Natural killer cell (primary cell): ENCODE results near the gene BSCL2. TPM values are rescaled to one million over a fixed set of nuclear protein-coding genes. Genes with fewer than 3 reads are reported as not detected.

Experiments used
- ATAC-seq, 3 donors: fragments of 150-1000 bp in 2 of 3; fragments of 200-7000 bp in 1 of 3; cut with Tn5 transposase; 1 replicate in 1 of 3; 2 replicates in 2 of 3; pipeline ENCODE4 v1.10.0; 2021; ENCODE audit warnings: mild to moderate bottlenecking in 2 of 3, moderate library complexity in 2 of 3
- DNase-seq, 2 donors: peaks; one replicate each; pipeline versions ENCODE4 v3.0.0 to v3.0.0-alpha.2; 2013 to 2021; ENCODE audit warnings: mixed read lengths in 1 of 2
- H3K27ac ChIP-seq: one replicate; pipeline ENCODE4 v1.5.1; 2013; ENCODE audit warnings: mild to moderate bottlenecking, low read length
- H3K27me3 ChIP-seq: one replicate; pipeline ENCODE4 v1.6.1; 2013; ENCODE audit warnings: low read length; ENCODE audit not compliant: control insufficient read depth, insufficient read depth
- H3K36me3 ChIP-seq: one replicate; pipeline ENCODE4 v1.6.1; 2013; ENCODE audit warnings: low read length; ENCODE audit not compliant: control insufficient read depth, insufficient read depth
- H3K4me1 ChIP-seq: one replicate; pipeline ENCODE4 v1.6.1; 2013; ENCODE audit warnings: low read length; ENCODE audit not compliant: control insufficient read depth, insufficient read depth
- H3K4me3 ChIP-seq: one replicate; pipeline ENCODE4 v1.5.1; 2013; ENCODE audit warnings: low read length
- H3K9me3 ChIP-seq: one replicate; pipeline ENCODE4 v1.6.1; 2013; ENCODE audit warnings: low read length; ENCODE audit not compliant: control insufficient read depth, insufficient read depth
- H3K27ac Mint-ChIP-seq, 2 donors: one replicate each; pipeline ENCODE4 v1.8.0; 2022; ENCODE audit warnings: mild to moderate bottlenecking in 2 of 2, mixed read lengths in 2 of 2, moderate library complexity in 1 of 2
- H3K27me3 Mint-ChIP-seq, 2 donors: one replicate each; pipeline ENCODE4 v1.8.0; 2022; ENCODE audit warnings: low read depth in 2 of 2, mixed read lengths in 2 of 2
- H3K36me3 Mint-ChIP-seq: one replicate; pipeline ENCODE4 v1.8.0; 2022; ENCODE audit warnings: mixed read lengths
- H3K4me1 Mint-ChIP-seq, 2 donors: one replicate each; pipeline ENCODE4 v1.8.0; 2022; ENCODE audit warnings: mixed read lengths in 2 of 2
- H3K4me3 Mint-ChIP-seq: one replicate; pipeline ENCODE4 v1.8.0; 2022; ENCODE audit warnings: mild to moderate bottlenecking, moderate library complexity, mixed read lengths
- H3K9me3 Mint-ChIP-seq, 2 donors: one replicate each; pipeline ENCODE4 v1.8.0; 2022; ENCODE audit warnings: mixed read lengths in 2 of 2
- CTCF ChIP-seq: fragments of 200-600 bp; IDR thresholded peaks from one replicate; pipeline ENCODE4 v1.8.0; 2022; ENCODE audit warnings: antibody characterized with exemption
- WGBS: methylation state at CpG from one replicate; pipeline ENCODE4 v1.1.7; 2013; ENCODE audit warnings: missing lambda C conversion rate; ENCODE audit not compliant: insufficient coverage; 5-methylcytosine and 5-hydroxymethylcytosine counted together
- intact Hi-C: fragments of 100-400 bp; cut with micrococcal nuclease; formaldehyde crosslinking; loops from one replicate; pipeline ENCODE4 v1.14.2; 2022
- total RNA-seq, 4 donors: library from RNA; stranded (reverse); fragments of 120-200 nt in 1 of 4; gene quantifications; one replicate each; pipeline versions ENCODE4 v1.2.3 to v1.2.4, GENCODE V29; 2013 to 2022

The BSCL2 gene
- total RNA-seq, 3 donors from 2014 or later (not counting 1 experiment from before 2014, with no cell fraction given): 19.7 to 22.0 (median 21.2) TPM

GRCh38 chr11:62647609-62648005 lies 59.6 kb downstream of the BSCL2 start:
- no peak overlapping the region for H3K4me3 ChIP-seq
- H3K4me1 Mint-ChIP-seq: peaks cover 15 to 19% of the 10 kb centered on the region in 2 donors
- DNase-seq: peak in 1 of 2 donors; percentile 3
- no peak overlapping the region for H3K4me3 Mint-ChIP-seq
- H3K27ac ChIP-seq: no peak overlapping the region
- no peaks in the 10 kb centered on the region for H3K9me3 ChIP-seq
- no peaks in the 10 kb centered on the region for H3K27me3 Mint-ChIP-seq
- no peaks in the 10 kb centered on the region for H3K36me3 Mint-ChIP-seq
- WGBS: 92% methylated on average over 6 of the region's 6 CpGs
- H3K27ac Mint-ChIP-seq: no peak overlapping the region
- ATAC-seq: no peak
- peaks cover 36% of the 10 kb centered on the region for H3K36me3 ChIP-seq
- no peaks in the 10 kb centered on the region for H3K27me3 ChIP-seq
- no peak for TF ChIP-seq CTCF
- peaks cover 37% of the 10 kb centered on the region for H3K4me1 ChIP-seq
- intact Hi-C loops: loop anchor here (2.0 kb wide), 2 partner anchors 17 to 25 kb away; partner anchors contain the start of genes C11orf98 and CSKMT
- H3K9me3 Mint-ChIP-seq: no peaks in the 10 kb centered on the region

- Mint-ChIP-seq H3K27me3 (no peaks in the 10 kb centered on the region), H3K9me3 (no peaks in the 10 kb centered on the region), H3K4me1 (peaks cover 10 to 13% of the 10 kb centered on the region in 2 donors), H3K36me3 (no peaks in the 10 kb centered on the region), H3K4me3 (peak overlapping the region; percentile 94), H3K27ac (peak overlapping the region; percentile 94 to 96)
- Histone ChIP-seq H3K36me3 (peaks cover 36% of the 10 kb centered on the region), H3K4me3 (no peak overlapping the region), H3K27me3 (no peaks in the 10 kb centered on the region), H3K27ac (peak overlapping the region; percentile 50), H3K9me3 (no peaks in the 10 kb centered on the region), H3K4me1 (peaks cover 33% of the 10 kb centered on the region)
- no peak for DNase-seq
- 80% methylated on average over 32 of the region's 32 CpGs for WGBS
- TF ChIP-seq CTCF: no peak
- intact Hi-C loops: loop anchor here (1.0 to 2.0 kb wide), 3 partner anchors 18 to 48 kb away; partner anchors contain the start of genes C11orf98 and CSKMT
- ATAC-seq: no peak
Measured at GRCh38 chr11:62646825-62647608, 60.2 kb downstream of the BSCL2 start.

DNA sequence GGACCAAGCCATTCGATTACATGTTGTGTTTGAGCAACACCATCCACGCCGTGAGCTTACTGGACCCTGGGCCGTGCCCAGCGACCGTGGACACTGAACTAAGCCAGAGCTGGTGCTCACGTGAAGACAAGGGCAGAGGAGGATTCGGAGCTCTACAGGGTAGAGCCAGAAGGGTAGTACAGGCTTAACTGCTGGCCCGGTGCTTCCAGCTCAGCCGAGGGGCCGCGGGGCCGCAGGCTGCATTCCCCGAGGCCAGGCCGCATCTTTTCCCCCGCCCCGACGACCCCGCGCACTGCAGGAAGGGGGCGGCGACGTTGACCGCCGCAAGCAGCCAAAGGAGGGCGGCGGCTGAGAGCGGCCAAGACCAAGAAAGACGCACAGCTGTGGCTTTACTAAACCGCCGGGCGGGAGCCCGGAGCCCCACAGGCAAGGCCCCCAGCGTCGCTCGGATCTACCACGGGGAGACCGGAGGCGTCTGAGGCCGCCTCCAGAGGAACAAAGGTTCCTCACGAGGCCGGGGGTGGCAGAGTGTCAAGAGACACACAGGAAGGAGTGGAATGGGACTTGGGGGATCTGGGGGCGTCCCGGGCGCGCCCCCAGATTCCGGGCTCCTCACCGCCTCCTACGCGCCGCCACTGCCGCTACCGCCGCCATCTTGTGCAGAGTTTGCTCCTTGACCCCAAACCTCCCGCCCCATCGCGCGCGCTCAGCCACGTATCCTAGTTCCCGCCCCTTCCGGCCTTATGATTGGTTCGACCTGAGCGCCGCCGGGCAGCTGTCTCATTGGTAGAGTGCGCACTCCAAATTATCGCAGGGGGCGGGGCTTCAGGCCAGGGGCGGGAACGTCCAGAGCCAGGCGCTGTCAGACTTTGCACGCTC lies 61.0 kb downstream of the BSCL2 start, which contains the start of gene GANAB:
TSS of gene GANAB (minus strand) at position 668 of the 879 bp plus-strand sequence. CDS start at position 654, 14 bp downstream.
- H3K9me3 Mint-ChIP-seq: no peaks in the 10 kb centered on the region
- ATAC-seq (peak; percentile 97 to 99 (median 97)), DNase-seq (peak; percentile 95 to 99)
- Histone ChIP-seq H3K4me3 (peak within 1 kb of the TSS; percentile 94), H3K4me1 (peaks cover 33% of the 10 kb centered on the region), H3K27ac (peak within 1 kb of the TSS; percentile 95), H3K36me3 (peaks cover 36% of the 10 kb centered on the region), H3K9me3 (no peaks in the 10 kb centered on the region), H3K27me3 (no peaks in the 10 kb centered on the region)
- no peaks in the 10 kb centered on the region for H3K27me3 Mint-ChIP-seq
- H3K4me3 Mint-ChIP-seq: peak within 1 kb of the TSS; percentile 94
- under 1% methylated on average over 73 of the region's 73 CpGs for WGBS
- peaks cover 6 to 13% of the 10 kb centered on the region in 2 donors for H3K4me1 Mint-ChIP-seq
- intact Hi-C loops: loop anchor here (1.0 to 2.0 kb wide), 3 partner anchors 19 to 47 kb away; partner anchors contain the start of genes C11orf98 and CSKMT
- H3K27ac Mint-ChIP-seq: peak within 1 kb of the TSS; percentile 94 to 96
- no peaks in the 10 kb centered on the region for H3K36me3 Mint-ChIP-seq
- no peak for TF ChIP-seq CTCF
